GM10266 (cell line): ENCODE data around the gene STK17A.
"Not testable (repeated sequence)": the region's sequence is repeated elsewhere in the genome, so short reads cannot be mapped to it uniquely, and the experiment has no call there.

ENCODE experiments used
- DNase-seq: peaks from one replicate; pipeline ENCODE4 v3.0.0; 2012; ENCODE audit errors: extremely low spot score
- TF ChIP-seq, protein P1 (sequence below): IDR thresholded peaks from 2 replicates; pipeline ENCODE4 v1.5.1; 2012; ENCODE audit warnings: mild to moderate bottlenecking, low read depth; ENCODE audit not compliant: control insufficient read depth, insufficient read depth; ENCODE audit errors: missing control alignments

STK17A gene

DNA sequence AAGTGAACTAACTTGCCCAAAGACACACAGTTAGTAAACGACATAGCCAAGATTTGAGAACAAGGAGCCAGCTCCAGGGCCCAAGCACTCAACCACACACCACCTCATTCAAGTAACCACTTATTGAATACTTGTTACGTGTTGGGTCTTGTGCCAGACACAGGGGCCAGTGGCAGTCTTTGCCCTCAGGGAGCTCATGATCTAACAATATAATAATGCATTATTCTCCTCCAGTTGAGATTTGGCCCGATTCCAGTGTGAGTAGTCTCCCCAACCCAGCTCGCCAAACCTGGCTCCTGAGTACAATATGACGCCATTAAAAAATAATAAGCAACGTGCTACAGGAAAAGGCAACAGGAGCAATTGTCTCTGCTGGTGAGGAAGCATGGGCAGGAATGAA lies 14.4 kb upstream of the STK17A start:
- TF ChIP-seq, protein P1, sequence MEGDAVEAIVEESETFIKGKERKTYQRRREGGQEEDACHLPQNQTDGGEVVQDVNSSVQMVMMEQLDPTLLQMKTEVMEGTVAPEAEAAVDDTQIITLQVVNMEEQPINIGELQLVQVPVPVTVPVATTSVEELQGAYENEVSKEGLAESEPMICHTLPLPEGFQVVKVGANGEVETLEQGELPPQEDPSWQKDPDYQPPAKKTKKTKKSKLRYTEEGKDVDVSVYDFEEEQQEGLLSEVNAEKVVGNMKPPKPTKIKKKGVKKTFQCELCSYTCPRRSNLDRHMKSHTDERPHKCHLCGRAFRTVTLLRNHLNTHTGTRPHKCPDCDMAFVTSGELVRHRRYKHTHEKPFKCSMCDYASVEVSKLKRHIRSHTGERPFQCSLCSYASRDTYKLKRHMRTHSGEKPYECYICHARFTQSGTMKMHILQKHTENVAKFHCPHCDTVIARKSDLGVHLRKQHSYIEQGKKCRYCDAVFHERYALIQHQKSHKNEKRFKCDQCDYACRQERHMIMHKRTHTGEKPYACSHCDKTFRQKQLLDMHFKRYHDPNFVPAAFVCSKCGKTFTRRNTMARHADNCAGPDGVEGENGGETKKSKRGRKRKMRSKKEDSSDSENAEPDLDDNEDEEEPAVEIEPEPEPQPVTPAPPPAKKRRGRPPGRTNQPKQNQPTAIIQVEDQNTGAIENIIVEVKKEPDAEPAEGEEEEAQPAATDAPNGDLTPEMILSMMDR: no peak
- DNase-seq: no peak

DNA sequence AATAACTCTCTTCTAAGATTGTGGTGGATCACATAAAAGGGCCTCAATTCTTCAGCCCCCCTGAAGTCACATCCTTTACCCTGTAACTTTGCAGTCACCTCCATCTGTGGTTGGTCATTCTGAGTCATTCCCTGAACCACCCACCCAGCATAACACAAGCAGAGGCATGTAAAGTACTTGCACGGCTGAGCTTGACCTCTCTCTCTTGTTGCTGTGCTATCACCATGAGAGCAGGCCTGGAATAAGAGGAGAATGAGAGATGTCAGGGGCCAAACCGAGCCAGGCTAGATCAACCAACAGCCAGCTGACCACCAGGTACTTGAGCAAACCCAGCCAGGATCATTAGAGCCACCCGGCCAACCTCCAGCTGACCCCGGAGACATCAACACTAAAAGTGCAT lies 13.5 kb upstream of the STK17A start:
- TF ChIP-seq, protein P1: no peak
- peak; percentile 55 for DNase-seq

DNA sequence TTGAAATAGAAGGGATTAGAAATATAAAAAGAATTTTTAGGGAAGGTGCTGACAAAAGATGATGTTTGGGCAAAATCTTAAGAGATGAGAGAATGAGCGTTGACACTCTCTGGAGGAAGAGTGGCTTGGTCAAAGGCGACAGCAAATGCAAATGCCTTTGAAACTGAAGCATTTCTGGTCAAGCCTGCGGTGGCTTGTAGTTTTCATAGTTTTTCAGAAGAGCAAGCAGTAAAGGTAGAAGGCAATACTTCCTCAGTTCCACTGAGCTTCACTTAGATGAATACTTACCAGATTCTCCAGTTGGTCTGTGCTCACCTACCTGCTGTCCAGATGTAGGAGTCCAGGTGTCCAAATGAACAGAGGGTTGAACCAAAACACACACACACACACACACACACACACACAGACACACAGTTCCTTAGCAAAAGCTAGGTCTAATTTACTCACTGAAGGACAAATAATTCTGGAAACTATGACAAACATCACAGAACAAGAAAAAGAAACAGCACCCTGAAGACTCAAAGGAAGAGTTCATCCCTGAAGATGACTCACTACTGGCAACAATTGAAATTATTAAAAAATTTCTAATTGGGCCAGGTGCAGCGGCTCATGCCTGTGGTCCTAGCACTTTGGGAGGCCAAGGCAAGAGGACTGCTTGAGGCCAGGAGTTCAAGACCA lies 12.1 kb upstream of the STK17A start:
- TF ChIP-seq, protein P1: no peak
- DNase-seq: peak; percentile 28

DNA sequence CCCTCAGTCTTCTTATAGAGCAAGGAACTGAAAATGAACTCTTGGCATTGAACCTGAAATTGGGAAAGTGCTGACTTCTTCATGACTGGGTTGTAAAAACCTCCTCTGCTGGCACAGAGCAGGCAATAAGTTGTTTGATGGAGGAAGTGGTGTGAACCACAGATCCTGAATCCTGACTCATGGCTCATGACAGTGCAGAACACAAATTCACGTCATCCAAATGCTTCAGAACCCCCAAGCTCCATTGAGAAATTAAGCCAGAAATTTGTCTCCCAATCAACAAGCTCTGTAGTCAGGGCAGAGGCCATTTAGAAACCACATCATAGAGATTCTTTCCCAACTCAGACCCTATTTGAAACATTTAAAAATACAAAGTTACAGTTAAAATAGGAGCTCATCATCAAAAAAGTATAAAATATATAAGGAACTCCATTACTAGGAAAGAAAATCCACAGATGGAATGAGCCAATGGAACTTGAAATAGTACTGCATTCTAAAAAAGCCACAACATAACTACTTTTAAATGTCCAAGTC lies 10.3 kb upstream of the STK17A start:
- no peak for DNase-seq
- TF ChIP-seq, protein P1: no peak

DNA sequence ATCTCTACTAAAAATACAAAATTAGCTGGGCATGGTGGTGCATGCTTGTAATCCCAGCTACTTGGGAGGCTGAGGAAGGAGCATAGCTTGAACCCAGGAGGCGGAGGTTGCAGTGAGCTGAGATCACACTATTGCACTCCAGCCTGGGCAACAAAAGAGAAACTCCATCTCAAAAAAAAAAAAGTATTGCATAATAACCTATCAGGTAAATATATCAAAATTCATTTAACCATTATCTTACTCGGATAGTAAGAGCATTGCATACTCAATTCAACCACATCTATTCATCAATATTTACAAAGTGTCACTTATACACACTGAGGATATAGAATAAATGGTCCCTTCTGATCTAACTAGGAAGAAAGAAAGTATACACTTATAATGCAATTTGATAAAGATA lies 9.1 kb upstream of the STK17A start:
- not testable (repeated sequence) for DNase-seq

DNA sequence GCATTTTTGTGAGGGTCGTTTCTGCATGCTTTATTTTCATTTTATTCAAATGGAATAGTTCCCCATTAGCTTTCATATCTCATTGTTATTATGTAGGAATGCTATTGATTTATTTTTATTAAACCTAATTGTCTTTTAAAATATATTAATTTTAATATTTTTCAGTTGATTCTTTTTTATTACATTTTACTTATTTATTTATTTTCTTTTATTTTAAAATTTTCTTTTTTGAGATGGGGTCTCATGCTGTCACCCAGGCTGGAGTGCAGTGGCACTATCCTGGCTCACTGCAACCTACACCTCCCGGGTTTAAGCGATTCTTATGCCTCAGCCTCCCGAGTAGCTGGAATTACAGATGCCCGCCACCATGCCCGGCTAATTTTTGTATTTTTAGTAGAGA lies 7.4 kb upstream of the STK17A start:
- no peak for DNase-seq

DNA sequence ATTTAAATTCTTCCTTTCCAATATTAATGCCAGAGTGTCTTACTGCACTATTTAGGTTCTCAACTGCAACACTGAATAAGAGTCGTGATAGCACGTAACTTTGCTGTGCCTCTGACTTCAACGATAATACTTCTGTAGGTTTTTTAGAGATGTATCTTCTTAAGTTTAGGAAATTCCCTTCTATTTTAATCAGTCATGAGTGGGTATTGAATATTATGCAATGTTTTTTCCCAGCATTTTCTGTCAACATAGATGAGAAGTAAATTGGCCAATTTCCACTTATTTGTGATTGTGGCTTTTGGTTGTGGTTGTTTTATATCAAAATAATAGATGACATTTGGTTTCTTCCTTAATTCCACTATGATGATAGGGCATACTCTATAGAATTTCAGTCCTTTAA lies 6.7 kb upstream of the STK17A start:
- DNase-seq: no peak
- TF ChIP-seq, protein P1: no peak

More for the DNA sequence above, 7.4 kb upstream of the STK17A start:
- TF ChIP-seq, protein P1: no peak
